Head of caudate nucleus (tissue), 42 donors: ENCODE data around the gene KRTAP5-4.
"Not testable (repeated sequence)": the region's sequence is repeated elsewhere in the genome, so short reads cannot be mapped to it uniquely, and the experiment has no call there.

Experiments
- DNase-seq, 42 donors: peaks; one replicate each; pipeline versions ENCODE4 v3.0.0 to v3.0.0-alpha.2; 2020 to 2021; ENCODE audit warnings: mixed read lengths in 7 of 42
- intact Hi-C: fragments of 100-400 bp; cut with DNase I; formaldehyde crosslinking; loops from one replicate; pipeline ENCODE4 v1.15.0; 2022

Gene KRTAP5-4, protein sequence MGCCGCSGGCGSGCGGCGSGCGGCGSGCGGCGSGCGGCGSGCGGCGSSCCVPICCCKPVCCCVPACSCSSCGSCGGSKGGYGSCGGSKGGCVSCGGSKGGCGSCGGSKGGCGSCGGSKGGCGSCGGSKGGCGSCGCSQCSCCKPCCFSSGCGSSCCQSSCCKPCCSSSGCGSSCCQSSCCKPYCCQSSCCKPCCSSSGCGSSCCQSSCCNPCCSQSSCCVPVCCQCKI

DNA sequence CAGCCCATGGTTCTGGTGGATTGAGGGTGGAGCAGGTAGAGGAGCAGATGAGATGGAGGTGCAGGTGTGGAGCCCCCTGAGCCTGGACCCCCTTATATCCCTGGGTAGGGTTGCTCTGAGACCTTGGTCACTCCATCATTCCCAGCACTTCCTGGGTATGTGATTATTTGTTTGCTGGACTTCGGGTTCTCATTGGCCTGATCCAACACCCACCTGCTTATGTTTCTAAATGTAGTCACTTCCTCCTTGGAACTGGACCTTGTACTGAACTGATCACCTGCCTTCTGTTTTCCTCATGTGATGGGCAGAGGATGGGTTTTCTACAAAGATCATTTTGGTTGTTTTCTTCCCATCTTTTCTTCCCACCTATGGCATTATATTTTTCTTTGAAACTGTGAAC is at the start of gene KRTAP5-4:
KRTAP5-4 (minus strand) TSS at position 53 of the 400 bp plus-strand sequence; CDS start at position 8, 45 bp downstream.
- intact Hi-C loops, result no loop called here
- no peak for DNase-seq

DNA sequence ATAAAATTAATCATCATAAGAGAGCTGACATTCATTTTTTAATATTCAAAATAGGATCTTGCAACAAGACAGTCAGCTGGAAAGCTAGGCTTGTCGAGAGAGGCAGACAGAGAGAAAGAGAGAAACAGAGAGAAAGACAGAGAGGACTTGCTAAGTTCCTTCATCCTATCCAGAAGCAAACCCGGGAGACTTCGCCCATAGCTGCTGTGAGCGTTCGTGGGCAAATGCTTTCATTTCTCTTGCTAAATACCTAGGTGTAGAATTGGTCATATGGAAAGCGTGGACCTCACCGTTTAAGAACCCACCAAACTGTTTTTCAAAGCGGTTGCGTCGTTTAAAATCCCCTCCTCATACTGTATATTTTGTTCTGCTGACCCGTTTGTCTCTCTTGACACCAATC is 49.7 kb upstream of the KRTAP5-4 start:
- intact Hi-C loops, result no loop called here
- peak in 2 of 42 donors; percentile 1 to 16 for DNase-seq

DNA sequence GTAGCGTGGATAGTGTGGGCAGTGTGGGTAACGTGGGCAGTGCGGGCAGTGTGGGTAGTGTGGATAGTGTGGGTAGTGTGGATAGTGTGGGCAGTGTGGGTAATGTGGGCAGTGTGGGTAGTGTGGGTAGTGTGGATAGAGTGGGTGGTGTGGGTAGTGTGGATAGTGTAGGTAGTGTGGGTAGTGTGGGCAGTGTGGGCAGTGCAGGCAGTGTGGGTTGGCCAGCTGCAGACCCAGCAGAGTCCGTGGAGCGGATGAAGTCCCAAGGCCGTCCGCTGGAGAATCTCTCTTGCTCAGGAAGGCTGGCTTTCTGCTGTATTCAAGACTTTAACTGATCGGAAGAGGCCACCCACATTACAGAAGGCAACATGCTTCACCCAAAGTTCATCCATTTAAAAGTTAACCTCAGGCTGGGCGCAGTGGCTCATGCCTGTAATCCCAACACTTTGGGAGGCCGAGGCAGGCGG is 49.0 kb upstream of the KRTAP5-4 start:
- intact Hi-C loops, result no loop called here
- DNase-seq, result peak in 5 of 42 donors; percentile 2 to 27 (median 7)

DNA sequence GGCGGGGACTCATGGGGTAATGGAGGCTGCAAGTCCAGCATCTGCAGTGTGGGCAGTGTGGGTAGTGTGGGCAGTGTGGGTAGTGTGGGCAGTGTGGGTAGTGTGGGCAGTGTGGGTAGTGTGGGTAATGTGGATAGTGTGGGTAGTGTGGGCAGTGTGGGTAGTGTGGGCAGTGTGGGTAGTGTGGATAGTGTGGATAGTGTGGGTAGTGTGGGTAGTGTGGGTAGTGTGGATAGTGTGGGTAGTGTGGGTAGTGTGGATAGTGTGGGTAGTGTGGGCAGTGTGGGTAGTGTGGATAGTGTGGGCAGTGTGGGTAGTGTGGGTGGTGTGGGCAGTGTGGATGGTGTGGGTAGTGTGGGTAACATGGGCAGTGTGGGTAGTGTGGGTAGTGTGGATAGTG is 48.5 kb upstream of the KRTAP5-4 start:
- intact Hi-C loops, result not testable (repeated sequence)
- DNase-seq, result peak in 2 of 42 donors; percentile 0 to 11

DNA sequence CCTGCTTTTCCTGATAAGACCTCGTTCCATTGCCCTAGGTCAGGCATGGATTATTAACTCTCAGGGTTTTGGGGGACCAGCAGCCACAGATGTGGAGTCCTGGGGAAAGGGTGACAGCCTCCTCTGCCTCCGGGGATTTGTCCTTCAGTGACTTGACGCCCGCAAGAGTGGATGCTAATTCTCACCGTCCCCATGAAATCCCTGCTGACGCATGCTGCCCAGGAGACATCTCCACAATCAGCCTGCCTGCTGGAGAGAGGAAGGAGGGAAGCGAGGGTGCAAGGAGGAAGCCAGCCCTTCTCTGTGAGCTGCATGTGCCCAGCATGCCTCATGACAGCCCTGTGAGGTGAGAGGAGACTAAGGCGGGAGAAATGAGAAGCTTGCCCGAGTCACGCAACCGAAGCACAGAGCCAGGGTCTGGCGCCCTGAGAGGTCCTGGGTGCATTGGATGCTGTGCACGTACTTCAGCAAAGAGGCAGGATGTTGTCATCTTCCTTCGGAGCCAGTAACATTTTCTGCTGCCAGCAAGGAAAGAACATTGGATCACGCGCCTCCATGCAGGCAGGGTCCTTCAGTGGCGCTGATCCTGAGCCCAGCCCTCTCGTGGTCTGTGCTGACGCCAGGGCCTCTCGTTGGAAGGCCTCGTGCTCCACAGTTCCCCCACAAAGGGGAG is 47.7 kb upstream of the KRTAP5-4 start:
- intact Hi-C loops, result no loop called here
- peak in 22 of 42 donors; percentile 11 to 57 (median 33) for DNase-seq

DNA sequence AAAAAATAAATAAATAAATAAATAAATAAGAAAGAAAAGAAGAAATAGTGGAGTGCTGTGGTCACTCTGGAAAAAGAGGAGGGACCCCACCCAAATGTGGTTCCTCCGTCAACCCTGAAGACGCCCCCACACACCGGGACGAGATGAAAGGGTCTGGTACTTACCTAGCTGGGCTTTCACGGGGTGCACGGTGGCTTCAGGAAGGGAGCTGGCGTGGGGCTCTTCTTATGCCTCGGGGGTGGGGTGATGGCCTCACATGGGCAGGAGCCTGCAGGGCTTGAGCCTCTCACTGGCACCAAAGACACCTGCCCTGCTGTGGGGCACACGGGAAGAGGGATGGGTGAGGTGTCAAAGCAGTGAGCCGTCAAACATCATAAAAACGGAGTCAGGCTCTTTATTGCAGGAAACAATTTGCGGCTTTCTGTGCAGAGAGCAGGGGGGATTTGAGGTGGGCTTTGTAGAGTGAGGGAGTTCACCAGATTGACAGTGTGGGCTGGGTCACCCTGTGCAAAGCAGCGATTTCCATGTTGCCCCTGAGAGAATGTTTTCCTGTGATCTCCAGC is 47.1 kb upstream of the KRTAP5-4 start:
- peak in 5 of 42 donors; percentile 7 to 21 (median 13) for DNase-seq
- intact Hi-C loops, result no loop called here

DNA sequence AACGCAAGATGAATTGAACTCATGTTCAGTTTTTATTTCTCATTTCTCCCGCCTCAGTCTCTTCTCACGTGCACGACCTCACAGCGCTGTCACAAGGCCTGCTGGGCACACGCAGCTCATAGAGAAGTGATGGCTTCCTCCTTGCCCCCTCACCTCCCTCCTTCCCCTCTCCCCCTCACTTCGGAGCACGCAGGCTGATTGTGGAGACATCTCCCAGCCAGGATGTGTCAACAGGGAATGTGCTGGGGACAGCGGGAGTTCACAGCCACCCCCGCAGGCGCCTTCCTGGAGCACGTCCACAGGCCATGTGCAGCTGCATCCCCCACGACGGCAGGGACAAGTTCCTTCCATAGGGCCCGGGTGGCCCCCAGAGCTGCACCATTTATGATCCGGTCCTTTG is 46.0 kb upstream of the KRTAP5-4 start:
- intact Hi-C loops, result no loop called here
- peak in 7 of 42 donors; percentile 5 to 31 (median 19) for DNase-seq

DNA sequence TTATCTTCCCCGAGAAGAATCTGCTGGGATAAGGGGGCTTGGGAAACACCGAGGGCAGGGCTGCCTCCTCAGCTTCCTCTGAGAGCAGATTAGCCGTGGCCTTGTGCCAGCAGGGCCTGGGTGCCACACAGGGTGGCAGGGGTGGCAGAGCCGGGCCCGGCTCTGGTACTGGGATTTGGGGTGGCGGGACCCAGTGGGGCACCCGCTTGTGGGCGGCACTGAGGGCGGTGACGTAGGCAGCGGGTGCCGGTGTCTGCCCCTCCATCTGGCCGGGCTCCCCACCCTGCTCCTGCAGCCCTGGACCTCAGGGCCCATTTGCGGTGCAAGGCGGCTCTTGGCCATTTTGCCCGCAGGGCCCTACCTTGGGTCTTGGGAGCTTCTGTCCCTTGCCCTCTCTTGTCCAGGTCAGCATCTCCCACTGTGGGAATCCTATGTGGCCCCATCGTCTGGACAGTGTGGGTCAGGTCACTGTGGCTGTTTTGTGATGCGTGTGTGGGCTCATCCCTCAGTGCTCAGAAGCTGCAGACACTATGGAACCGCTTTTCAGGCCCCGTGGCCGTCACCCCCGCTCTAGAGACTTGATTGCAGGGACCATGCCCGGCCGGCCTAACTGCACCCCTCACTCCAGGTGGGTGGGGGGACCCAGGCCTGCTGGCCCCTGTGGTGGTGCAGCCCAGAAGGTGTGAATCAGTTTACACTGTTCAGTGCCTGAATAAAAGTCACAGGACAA is 45.3 kb upstream of the KRTAP5-4 start:
- peak in 8 of 42 donors; percentile 5 to 32 (median 20) for DNase-seq

DNA sequence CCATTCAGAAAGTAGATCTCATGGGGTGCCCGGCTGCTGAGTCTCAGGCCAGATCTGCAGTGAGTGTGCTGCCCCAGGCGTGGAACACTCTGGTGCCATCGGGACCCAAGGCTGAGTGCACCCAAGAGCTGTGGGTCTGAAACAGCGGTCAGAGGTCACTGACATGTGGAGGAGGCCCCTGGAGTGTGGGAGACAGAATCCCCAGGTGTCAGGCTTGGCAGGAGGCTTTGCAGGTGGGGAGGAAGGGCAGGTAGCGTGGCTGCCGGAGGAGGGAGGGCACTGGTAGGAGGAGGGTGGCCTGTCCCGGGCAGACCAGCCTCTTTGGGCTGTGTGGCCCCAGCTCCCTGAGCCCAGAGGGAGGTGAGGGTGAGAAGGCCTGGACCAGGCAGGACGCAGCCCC is 43.4 kb upstream of the KRTAP5-4 start:
- DNase-seq, result peak in 1 of 42 donors; percentile 3

More for the DNA sequence above, 45.3 kb upstream of the KRTAP5-4 start:
- intact Hi-C loops, result no loop called here

DNA sequence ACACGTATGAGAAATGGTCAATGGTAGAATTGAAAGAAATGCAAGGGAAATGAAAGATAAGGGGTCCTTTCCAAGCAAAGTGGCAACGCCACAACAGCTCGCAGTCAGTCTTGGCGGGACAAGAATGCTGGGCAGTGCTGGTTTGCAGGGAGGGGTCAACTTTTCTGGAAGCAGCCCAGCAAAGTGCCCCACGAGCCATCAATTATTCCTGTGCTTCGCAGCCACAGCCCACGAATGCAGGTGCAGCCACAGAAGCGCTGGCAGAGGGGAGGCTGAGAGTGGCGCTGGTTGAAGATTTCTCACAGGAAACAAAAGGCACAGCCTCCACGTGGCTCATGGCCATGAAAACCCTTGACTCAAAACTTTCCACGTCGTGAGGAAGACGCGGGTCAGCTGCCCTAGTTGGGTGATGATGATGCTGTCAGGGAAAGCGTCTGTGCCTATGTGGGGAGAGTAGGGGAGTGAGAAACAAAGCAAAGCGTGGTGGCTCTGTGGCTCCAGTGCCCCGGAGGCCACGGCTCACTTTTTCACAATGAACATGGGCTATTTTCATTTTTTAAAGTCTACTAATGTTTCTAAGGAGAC is 40.9 kb upstream of the KRTAP5-4 start:
- peak in 1 of 42 donors; percentile 1 for DNase-seq
- intact Hi-C loops, result not testable (repeated sequence)

More for the DNA sequence above, 43.4 kb upstream of the KRTAP5-4 start:
- intact Hi-C loops, result no loop called here

DNA sequence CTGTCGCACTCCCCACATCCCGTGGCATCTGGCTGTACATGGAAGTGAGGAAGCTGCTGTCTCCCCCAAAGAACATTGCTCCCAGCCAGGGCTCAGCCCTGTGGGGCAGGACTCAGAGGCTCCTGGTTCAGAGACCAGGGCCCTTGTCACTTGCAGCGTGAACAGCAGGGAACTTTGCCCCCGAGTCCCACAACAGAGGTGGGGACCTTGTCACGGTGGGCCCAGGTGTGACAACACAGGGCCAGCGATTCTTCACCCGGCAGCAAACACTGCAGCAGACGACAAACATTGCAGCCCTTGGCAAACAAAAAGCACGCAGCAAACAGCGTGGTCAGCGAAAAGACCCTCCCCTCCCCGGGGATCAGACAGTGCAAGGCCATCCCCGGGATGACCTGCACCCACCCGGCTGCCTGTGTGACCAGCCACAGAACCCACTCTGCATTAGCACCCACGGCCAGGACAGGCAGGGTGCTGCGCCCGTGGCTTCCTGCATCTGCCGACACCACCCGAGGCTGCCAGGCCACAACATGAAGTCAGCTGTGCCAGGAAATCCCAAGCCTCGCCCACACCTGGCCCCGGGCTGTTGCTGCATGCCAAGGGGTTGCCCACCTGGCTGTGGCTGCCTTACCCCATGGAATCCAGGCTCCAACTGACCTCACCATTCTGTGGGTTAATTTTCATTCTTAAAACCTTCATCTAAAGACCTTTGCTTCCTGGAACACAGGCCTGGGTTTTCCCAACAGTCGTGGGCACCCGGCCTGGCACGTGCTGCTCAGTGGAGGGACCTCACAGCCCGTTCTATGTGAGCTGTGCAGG is 39.7 kb upstream of the KRTAP5-4 start:
- intact Hi-C loops, result not testable (repeated sequence)
- DNase-seq, result peak in 7 of 42 donors; percentile 1 to 15 (median 6)

DNA sequence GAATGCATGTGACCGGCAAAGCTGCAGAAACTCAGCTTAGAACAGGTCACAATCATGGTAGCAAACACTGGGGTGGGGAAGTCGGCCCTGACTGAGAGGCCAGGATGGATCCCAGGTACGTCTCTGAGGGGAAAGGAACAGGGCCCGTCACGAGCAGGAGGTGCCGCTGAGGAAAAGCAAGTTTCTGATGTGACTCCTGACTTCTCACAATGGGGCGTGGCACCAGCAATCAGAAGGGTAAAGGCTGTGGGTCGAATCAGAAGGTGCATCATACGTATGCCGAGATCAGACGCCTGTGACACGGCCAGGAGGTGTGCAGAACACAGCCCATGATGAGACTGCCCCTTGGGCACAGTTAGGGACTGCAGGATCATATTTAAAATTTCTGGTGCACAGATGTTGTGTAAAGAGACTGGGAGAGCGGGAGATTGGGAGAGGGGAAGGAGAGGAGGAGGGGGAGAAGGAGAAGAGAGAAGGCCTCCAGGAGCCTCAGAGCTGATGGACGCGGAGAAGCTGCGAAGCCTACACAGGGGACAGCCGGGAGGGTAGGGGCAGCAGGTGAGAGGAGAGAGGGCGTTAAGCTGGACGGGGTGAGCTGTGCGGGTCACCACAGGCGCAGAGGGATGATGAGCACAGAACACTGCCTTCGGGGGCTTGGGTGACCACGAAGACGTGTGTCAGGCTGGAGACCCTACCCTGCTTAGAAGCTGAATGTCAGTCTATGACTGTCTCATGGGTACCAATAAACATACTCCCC is 38.4 kb upstream of the KRTAP5-4 start:
- intact Hi-C loops, result no loop called here
- DNase-seq, result peak in 9 of 42 donors; percentile 3 to 23 (median 7)

DNA sequence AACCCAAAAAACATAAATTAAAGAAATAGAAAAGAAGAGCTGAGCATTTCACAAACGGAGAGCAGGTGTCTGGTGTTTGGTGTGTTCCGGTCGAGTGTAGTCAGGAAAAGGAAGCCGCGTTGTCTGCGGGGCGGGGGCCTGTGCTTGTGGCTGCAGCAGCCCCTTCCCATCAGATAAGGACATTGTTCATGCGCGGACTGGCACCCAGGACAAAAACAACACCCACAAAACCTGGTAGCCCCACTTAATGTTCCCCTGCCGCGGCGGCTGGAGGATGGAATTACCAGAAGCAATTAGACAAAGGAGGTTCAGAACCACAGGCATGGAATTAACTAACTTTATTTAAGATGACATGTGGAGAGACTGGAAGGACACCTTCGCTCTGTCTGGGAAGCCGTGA is 37.6 kb upstream of the KRTAP5-4 start:
- DNase-seq, result peak in 6 of 42 donors; percentile 9 to 31 (median 26)
- intact Hi-C loops, result no loop called here

DNA sequence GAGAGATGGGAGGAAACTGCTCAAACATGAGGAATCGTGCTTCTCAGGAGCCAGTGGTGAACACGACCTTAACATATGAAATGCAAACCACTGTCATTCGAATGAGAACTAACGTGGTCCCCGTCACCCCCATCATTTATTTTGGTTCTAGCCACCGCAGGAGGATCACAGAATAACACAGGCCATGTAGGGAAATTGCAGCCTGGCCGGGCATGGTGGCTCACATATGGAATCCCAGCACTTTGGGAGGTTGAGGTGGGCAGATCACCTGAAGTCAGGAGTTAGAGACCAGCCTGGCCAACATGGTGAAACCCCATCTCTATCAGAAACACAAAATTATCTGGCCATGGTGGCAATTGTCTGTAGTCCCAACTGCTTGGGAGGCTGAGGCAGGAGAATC is 34.7 kb upstream of the KRTAP5-4 start:
- intact Hi-C loops, result no loop called here
- peak in 5 of 42 donors; percentile 4 to 22 (median 6) for DNase-seq

DNA sequence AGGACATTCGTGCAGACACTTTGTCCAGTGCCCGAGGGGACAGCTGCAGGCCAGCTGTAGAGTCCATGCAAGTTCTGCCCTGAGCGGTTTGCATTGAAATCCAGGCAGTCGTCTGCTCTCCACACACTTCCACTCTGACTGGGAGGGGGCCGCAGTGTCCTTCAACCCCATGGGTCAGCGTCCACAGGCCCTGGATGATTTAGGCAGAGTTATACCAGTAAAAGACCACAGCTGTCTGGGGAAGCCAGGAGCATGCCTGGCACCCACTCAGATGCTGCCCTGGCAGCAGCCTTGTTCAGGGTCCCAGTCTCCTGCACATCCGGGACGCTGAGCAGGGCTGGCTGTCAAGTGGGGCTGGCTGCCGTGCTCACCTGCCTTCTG is 34.1 kb upstream of the KRTAP5-4 start:
- intact Hi-C loops, result no loop called here

DNA sequence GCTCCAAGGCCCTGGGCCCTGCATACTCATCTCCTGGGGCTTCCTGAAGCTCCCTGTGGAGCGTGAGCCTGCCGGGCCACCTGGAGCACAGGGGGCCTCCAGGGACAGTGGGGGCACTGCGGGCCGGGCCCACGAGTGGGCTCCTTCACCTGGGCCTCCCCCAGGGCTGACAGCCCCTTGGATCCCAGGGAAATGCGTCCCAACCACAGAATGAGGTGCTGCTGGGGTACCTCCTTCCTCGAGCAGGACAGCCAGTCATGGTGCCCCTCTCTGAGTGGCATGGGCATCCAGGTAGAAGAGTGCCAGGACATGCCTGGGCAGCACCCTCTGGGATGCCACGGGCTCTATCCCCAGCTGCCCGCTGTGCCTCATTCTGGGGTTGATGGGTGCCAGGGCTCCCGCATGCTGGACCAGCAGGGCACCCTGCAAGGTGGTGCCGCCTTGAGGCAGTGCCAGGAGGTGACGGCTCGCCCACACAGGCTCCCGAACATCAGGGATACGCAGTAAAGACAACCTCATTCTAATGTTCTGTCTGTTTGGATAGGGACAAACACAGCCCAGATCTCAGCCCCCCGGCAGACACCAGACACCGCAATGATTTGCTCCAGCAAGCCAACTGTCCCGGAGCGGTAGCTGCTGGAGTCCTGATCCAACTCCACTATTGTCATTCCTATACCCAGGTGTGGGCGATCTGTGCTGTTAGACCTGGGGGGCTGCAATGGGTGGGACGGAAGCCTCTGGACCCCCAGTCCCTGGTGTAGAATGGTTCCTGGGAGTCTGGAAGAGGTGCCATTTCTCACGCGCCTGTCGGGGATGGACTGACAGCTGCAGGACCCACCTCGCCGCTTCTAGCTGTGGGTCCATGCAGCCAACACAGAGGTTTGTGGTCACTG is 33.5 kb upstream of the KRTAP5-4 start:
- intact Hi-C loops, result no loop called here
- peak in 7 of 42 donors; percentile 4 to 29 (median 11) for DNase-seq

More for the DNA sequence above, 34.1 kb upstream of the KRTAP5-4 start:
- peak in 4 of 42 donors; percentile 2 to 23 (median 10) for DNase-seq
